Left ventricle myocardium superior (tissue), 1 donor: ENCODE results near the gene C1QA. TPM values are rescaled to one million over a fixed set of nuclear protein-coding genes. Genes with fewer than 3 reads are reported as not detected.

ENCODE experiments used
- microRNA-seq: library from miRNA; unstranded; fragments of <30 nt; microRNA quantifications from one replicate; pipeline ENCODE4 v1.2.0, GENCODE V29; 2020; ENCODE audit warnings: borderline number of aligned reads
- total RNA-seq: library from RNA; stranded (reverse); fragmentation: NEBNext Ultra II Directional; extraction: Animal tissue kit (Norgen Biotek cat#: 25700); gene quantifications from one replicate; pipeline ENCODE4 v1.2.1, GENCODE V29; 2021
- donor health status: DM: no; HTN: yes; CAD: no; lungs with severe emphysema.

C1QA gene
- total RNA-seq, 1 donor from 2014 or later = 86.5 TPM

Small RNA genes within 50 kb of the gene (microRNA-seq; reads per million reads assigned to microRNA genes)
- not detected for gene MIR6127

Other genes with a start within 250 kb of the C1QA start
- 18.4 TPM for gene ZBTB40, start 184.8 kb upstream of the C1QA start, total RNA-seq
- gene EPHA8, start 73.1 kb upstream of the C1QA start, total RNA-seq = not detected
- 93.5 TPM for gene C1QC, start 7.0 kb downstream of the C1QA start, total RNA-seq
- gene C1QB, start 16.6 kb downstream of the C1QA start, total RNA-seq = 102 TPM
- gene EPHB2, start 74.2 kb downstream of the C1QA start, total RNA-seq = 2.4 TPM